IPS-18c (cell line): ENCODE measurements around the gene ATXN1.
A peak's percentile ranks its signal among the peaks of the same experiment; 100 is the strongest.

Experiments
- H3K4me3 ChIP-seq: 2 replicates; pipeline ENCODE4 v1.7.0; 2013; ENCODE audit warnings: low read depth, mild to moderate bottlenecking, low read length, moderate library complexity; ENCODE audit not compliant: insufficient read depth
- H3K9me3 ChIP-seq: one replicate; pipeline ENCODE4 v1.6.1; 2013; ENCODE audit warnings: mild to moderate bottlenecking, low read length, moderate library complexity; ENCODE audit not compliant: control insufficient read depth, insufficient read depth

The ATXN1 gene

GRCh38 chr6:16760516-16761470 is at the start of gene ATXN1:
ATXN1 (minus strand) TSS chr6:16761460.
- Histone ChIP-seq H3K9me3 (no peaks in the 10 kb centered on the region), H3K4me3 (peak within 1 kb of the TSS; percentile 86)

DNA sequence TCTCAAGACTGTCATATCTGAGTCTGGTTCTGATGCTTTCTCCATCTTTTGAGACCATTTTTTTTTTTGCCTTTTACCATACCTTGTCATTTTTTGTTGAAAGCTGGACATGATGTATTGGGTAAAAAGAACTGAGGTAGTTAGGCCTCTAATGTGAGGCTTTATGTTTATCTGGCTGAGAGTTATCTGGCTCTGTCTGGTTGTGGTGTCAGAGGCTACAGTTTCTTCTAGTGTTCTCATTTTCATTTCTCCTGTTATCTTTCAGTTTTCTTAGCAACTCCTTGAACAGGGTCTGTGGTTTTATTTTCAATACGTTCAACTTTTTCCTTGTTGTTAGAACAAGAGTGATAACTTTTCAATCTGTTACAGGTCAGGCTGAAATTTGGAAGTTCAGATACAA is 49.2 kb upstream of the ATXN1 start:
- no peaks in the 10 kb centered on the region for H3K9me3 ChIP-seq
- H3K4me3 ChIP-seq: no peak overlapping the region

GRCh38 chr6:16809753-16810358 is 48.6 kb upstream of the ATXN1 start:
- H3K9me3 ChIP-seq: no peaks in the 10 kb centered on the region

GRCh38 chr6:16807956-16808355 is 46.7 kb upstream of the ATXN1 start:
- H3K4me3 ChIP-seq: no peak overlapping the region
- H3K9me3 ChIP-seq: no peaks in the 10 kb centered on the region

More at GRCh38 chr6:16809753-16810358, 48.6 kb upstream of the ATXN1 start:
- H3K4me3 ChIP-seq: no peak overlapping the region

- no peaks in the 10 kb centered on the region for H3K9me3 ChIP-seq
- H3K4me3 ChIP-seq: no peak overlapping the region
These were observed 45.1 kb upstream of the ATXN1 start for GRCh38 chr6:16806363-16806762.

- no peak overlapping the region for H3K4me3 ChIP-seq
- H3K9me3 ChIP-seq: no peaks in the 10 kb centered on the region
These were observed 44.1 kb upstream of the ATXN1 start for GRCh38 chr6:16805243-16805950.

GRCh38 chr6:16804546-16805242 is 43.4 kb upstream of the ATXN1 start:
- no peak overlapping the region for H3K4me3 ChIP-seq
- H3K9me3 ChIP-seq: no peaks in the 10 kb centered on the region

DNA sequence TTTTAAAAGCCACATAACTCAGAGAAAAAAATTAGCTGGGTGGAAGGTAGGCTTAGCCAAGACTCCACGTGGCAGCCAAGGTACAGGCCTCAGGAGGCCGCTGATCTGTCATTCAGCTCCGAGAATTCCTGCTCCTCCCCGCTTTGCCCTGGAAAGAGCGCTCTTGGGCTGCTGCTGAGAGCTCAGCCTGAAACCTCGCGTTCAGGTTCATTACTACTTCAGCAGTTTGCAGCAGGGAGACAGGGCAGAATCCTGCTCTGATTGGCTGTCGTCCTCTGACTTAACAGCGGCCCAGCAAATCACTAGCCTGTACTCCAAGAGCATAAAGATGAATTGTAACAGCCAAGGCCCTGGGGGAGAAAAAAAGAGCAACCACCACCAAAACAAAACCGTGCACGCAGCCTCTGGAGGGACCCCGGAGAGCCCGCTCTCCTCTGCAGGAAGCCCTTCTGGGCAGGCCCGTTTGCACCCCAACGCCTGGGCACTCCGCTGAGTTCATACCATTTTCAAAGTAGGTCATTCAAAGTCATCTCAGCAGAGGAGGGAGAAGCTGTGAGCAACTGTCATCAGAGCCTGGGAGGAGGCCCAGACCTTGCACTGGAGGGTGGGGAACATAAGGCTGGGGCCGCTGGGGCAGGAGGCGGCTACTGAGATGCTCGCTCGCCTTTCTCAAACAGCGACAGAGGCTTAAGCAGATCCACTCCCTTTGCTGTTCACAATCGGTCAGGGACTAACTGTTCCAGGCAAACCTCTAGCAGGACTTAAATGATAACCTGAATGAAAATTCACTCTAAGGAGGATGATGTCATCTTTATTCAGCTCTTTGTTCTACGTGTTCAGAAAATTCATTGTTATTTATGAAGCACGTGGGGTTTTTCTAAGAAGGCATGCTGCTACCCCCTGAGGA is 42.3 kb upstream of the ATXN1 start:
- H3K9me3 ChIP-seq: no peaks in the 10 kb centered on the region
- H3K4me3 ChIP-seq: peak overlapping the region; percentile 25; the same call in 1 of the 2 replicates

- no peaks in the 10 kb centered on the region for H3K9me3 ChIP-seq
These were observed 40.8 kb upstream of the ATXN1 start for GRCh38 chr6:16802071-16802470.

DNA sequence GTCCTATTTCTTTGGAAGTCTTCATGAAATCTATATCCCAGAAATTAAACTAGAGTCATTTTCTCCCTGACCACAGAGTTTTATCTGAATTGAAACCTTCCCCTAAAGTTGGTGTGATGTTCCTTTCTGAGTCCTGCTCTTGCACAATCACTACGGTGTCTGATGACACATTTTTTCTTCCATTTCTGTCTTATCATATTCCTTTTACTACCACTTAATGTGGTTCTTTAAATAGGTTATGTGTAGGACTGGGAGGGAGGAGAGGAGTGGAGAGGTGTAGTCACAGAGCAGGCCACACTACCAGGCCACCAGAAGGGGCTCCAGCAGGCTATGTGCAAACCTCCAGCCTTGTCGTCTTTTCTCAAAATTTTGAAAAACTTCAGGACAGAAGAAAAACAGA is 39.7 kb upstream of the ATXN1 start:
- no peak overlapping the region for H3K4me3 ChIP-seq
- no peaks in the 10 kb centered on the region for H3K9me3 ChIP-seq

More at GRCh38 chr6:16802071-16802470, 40.8 kb upstream of the ATXN1 start:
- H3K4me3 ChIP-seq: no peak overlapping the region

DNA sequence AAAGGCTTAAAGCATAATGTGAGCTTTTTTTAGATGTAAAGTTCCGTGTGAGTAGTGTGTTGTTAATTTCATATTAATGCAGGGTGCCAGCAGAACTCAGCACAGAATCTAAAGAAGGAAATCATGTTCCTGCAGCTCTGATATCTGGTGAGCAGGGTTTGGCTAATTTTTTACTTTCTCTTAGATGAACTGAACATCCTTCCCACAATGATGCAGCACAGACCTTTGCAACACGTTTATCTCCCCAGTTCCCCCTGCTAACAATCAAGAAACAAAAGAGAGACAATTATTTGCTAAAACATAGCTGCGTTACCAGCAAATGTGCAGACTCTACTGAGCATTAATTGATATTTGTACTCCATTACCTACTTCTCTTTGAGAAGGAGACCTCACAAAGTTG is 39.1 kb upstream of the ATXN1 start:
- Histone ChIP-seq H3K9me3 (no peaks in the 10 kb centered on the region), H3K4me3 (no peak overlapping the region)

- H3K9me3 ChIP-seq: no peaks in the 10 kb centered on the region
- H3K4me3 ChIP-seq: no peak overlapping the region
These were observed 38.3 kb upstream of the ATXN1 start for GRCh38 chr6:16799279-16800193.

GRCh38 chr6:16793828-16794412 is 32.7 kb upstream of the ATXN1 start:
- peaks cover 5% of the 10 kb centered on the region for H3K9me3 ChIP-seq
- no peak overlapping the region for H3K4me3 ChIP-seq

DNA sequence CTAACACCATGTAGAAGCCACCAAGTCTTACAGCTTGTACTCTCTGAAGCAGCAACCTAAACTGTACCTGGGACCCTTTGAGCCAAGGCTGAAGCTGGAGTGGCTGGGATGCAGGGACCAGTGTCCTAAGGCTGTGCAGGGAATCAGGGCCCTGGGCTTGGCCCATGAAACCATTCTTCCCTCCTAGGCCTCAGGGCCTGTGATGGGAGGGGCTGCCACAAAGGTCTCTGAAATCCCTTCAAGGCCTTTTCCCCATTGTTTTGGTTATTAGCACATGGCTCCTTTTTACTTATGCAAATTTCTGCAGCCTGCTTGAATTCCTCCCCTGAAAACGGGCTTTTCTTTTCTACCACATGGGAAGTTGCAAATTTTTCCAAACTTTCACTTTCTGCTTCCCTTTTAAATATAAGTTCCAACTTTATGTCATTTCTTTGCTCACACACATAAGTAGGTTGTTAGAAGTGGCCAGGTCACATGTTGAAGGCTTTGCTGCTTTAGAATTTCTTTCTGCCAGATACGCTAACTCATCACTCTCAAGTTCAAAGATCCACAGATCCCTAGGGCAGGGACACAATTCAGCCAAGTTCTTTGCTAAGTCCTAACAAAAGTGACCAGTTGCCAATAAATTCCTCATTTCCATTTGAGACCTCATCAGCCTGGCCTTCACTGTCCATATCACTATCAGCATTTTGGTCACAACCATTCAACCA is 28.2 kb upstream of the ATXN1 start:
- peaks cover 8% of the 10 kb centered on the region for H3K9me3 ChIP-seq
- no peak overlapping the region; the same call in 1 of the 2 replicates for H3K4me3 ChIP-seq
